Mesendoderm (in vitro differentiated cells): ENCODE data around the gene MUC6.

Experiments
- DNase-seq: peaks from one replicate; pipeline ENCODE4 v3.0.0; 2013
- H2AK5ac ChIP-seq: 2 replicates; pipeline ENCODE4 v1.6.1; 2013; ENCODE audit warnings: low read length, inconsistent platforms
- H2BK120ac ChIP-seq: 2 replicates; pipeline ENCODE4 v1.6.1; 2013; ENCODE audit warnings: low read depth, mild to moderate bottlenecking, low read length, moderate library complexity, mixed read lengths
- H2BK15ac ChIP-seq: replicated peaks from 2 replicates; pipeline ENCODE4 v1.6.1; 2013; ENCODE audit warnings: low read depth, mild to moderate bottlenecking, moderate library complexity
- H2BK5ac ChIP-seq: 2 replicates; pipeline ENCODE4 v1.6.1; 2013; ENCODE audit warnings: low read length, inconsistent platforms
- H3K18ac ChIP-seq: 2 replicates; pipeline ENCODE4 v1.6.1; 2013; ENCODE audit warnings: mild to moderate bottlenecking, low read length, mixed read lengths
- H3K23ac ChIP-seq: one replicate; pipeline ENCODE4 v1.6.1; 2013; ENCODE audit warnings: low read length
- H3K27ac ChIP-seq: 2 replicates; pipeline ENCODE4 v1.5.1; 2013; ENCODE audit warnings: low read depth, mild to moderate bottlenecking, inconsistent platforms, low read length, moderate library complexity
- H3K27me3 ChIP-seq: 2 replicates; pipeline ENCODE4 v1.6.1; 2013; ENCODE audit warnings: low read length, control low read depth, mild to moderate bottlenecking, inconsistent platforms; ENCODE audit not compliant: insufficient read depth, poor library complexity
- H3K36me3 ChIP-seq: 2 replicates; pipeline ENCODE4 v1.6.1; 2013; ENCODE audit warnings: low read length, inconsistent platforms; ENCODE audit not compliant: control insufficient read depth, insufficient read depth
- H3K4ac ChIP-seq: one replicate; pipeline ENCODE4 v1.6.1; 2013; ENCODE audit warnings: low read depth, mild to moderate bottlenecking, low read length, moderate library complexity
- H3K4me1 ChIP-seq: 2 replicates; pipeline ENCODE4 v1.6.1; 2013; ENCODE audit warnings: low read depth, low read length, inconsistent platforms; ENCODE audit not compliant: control insufficient read depth
- H3K4me2 ChIP-seq: 2 replicates; pipeline ENCODE4 v1.6.1; 2013; ENCODE audit warnings: low read length
- H3K4me3 ChIP-seq: 2 replicates; pipeline ENCODE4 v1.5.1; 2013; ENCODE audit warnings: mild to moderate bottlenecking, low read length
- H3K56ac ChIP-seq: one replicate; pipeline ENCODE4 v1.6.1; 2013; ENCODE audit warnings: low read length
- H3K79me1 ChIP-seq: 2 replicates; pipeline ENCODE4 v1.6.1; 2013; ENCODE audit warnings: low read length, inconsistent platforms
- H3K79me2 ChIP-seq: 2 replicates; pipeline ENCODE4 v1.6.1; 2013; ENCODE audit warnings: mild to moderate bottlenecking, low read length; ENCODE audit not compliant: control insufficient read depth, insufficient read depth
- H3K9ac ChIP-seq: 2 replicates; pipeline ENCODE4 v1.6.1; 2013; ENCODE audit warnings: low read length, inconsistent platforms
- H4K5ac ChIP-seq: one replicate; pipeline ENCODE4 v1.6.1; 2013; ENCODE audit warnings: low read length
- H4K8ac ChIP-seq: one replicate; pipeline ENCODE4 v1.6.1; 2013; ENCODE audit warnings: low read depth, mild to moderate bottlenecking, control low read depth, low read length, moderate library complexity
- WGBS: extraction: QIAGEN DNeasy Blood & Tissue Kit; methylation state at CpG from one replicate; pipeline ENCODE4 v1.1.7; 2013; ENCODE audit warnings: low lambda C conversion rate, missing lambda C conversion rate; ENCODE audit not compliant: insufficient coverage; ENCODE audit errors: extremely low coverage; 5-methylcytosine and 5-hydroxymethylcytosine counted together

Gene MUC6

GRCh38 chr11:1026641-1027482 is 9.7 kb downstream of the MUC6 start:
- Histone ChIP-seq H3K4me3 (no peak overlapping the region), H4K5ac (no peak overlapping the region), H3K4ac (no peak overlapping the region), H2AK5ac (no peak overlapping the region), H3K79me2 (no peaks in the 10 kb centered on the region), H3K79me1 (no peaks in the 10 kb centered on the region), H4K8ac (no peak overlapping the region), H2BK5ac (no peak overlapping the region), H3K9ac (no peak overlapping the region), H3K27me3 (no peaks in the 10 kb centered on the region), H2BK120ac (no peak overlapping the region), H3K18ac (no peak overlapping the region), H3K23ac (no peak overlapping the region), H3K27ac (no peak overlapping the region), H3K4me2 (no peak overlapping the region), H3K36me3 (no peaks in the 10 kb centered on the region), H3K4me1 (no peaks in the 10 kb centered on the region), H2BK15ac (no peak overlapping the region), H3K56ac (no peak overlapping the region)
- no peak for DNase-seq
- WGBS, result no CpG with 5 or more reads among the region's 46 CpGs

GRCh38 chr11:1026163-1026450 is 10.4 kb downstream of the MUC6 start:
- no peak overlapping the region for H3K27ac ChIP-seq
- no CpG with 5 or more reads among the region's 14 CpGs for WGBS
- H3K27me3 ChIP-seq, result no peaks in the 10 kb centered on the region
- no peak overlapping the region for H2AK5ac ChIP-seq
- H2BK15ac ChIP-seq, result no peak overlapping the region
- no peak overlapping the region for H4K8ac ChIP-seq
- H3K79me2 ChIP-seq, result no peaks in the 10 kb centered on the region
- H4K5ac ChIP-seq, result no peak overlapping the region
- no peak overlapping the region for H2BK120ac ChIP-seq
- H3K56ac ChIP-seq, result no peak overlapping the region
- no peaks in the 10 kb centered on the region for H3K36me3 ChIP-seq
- no peak for DNase-seq
- no peak overlapping the region for H3K4me2 ChIP-seq
- H3K4ac ChIP-seq, result no peak overlapping the region
- no peaks in the 10 kb centered on the region for H3K79me1 ChIP-seq
- no peak overlapping the region for H3K23ac ChIP-seq
- no peaks in the 10 kb centered on the region for H3K4me1 ChIP-seq
- H3K4me3 ChIP-seq, result no peak overlapping the region
- H3K9ac ChIP-seq, result no peak overlapping the region
- H3K18ac ChIP-seq, result no peak overlapping the region
- no peak overlapping the region for H2BK5ac ChIP-seq

DNA sequence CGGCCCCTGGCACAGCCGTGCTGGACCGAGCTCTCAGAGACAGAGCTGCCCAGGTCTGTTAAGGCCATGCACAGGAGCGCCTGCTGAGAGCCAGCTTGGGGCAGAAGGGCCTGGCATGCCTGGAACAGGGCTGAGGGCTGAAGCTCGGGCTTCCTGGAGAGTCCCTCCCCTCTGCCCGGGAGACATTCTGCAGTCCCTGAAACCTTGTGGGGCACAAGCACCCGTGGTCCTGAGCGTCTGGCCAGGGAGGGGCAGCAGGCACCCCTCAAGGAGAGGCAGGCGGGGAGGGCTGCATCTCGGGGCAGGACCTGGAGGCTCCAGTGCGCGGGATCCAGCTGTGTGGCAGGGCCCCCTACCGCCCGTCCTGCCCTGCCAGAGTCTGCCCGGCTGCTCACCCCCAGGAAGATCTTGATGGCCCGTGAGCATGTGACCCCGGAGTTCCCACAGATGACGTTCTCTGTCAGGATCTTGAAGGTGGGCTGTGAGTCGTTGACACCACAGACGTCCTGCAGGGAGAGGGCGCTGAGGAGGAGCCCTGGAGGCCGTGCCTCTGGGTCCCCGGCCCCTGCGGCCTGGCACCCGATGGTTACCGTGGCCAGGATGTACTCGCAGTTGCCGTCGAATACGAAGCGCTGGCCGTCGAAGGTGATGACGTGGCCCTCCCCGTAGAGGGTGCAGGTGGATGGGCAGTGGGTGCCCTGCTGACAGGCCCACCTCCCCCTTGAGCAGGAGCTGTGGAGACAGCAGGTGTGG is 10.9 kb downstream of the MUC6 start:
- no peak overlapping the region for H2BK120ac ChIP-seq
- H3K36me3 ChIP-seq, result no peaks in the 10 kb centered on the region
- H3K79me2 ChIP-seq, result no peaks in the 10 kb centered on the region
- H3K4me2 ChIP-seq, result no peak overlapping the region
- no peak overlapping the region for H2BK15ac ChIP-seq
- WGBS, result no CpG with 5 or more reads among the region's 35 CpGs
- H3K23ac ChIP-seq, result no peak overlapping the region
- DNase-seq, result no peak
- no peak overlapping the region for H2AK5ac ChIP-seq
- no peaks in the 10 kb centered on the region for H3K27me3 ChIP-seq
- no peak overlapping the region for H3K27ac ChIP-seq
- H3K9ac ChIP-seq, result no peak overlapping the region
- no peak overlapping the region for H4K5ac ChIP-seq
- H2BK5ac ChIP-seq, result no peak overlapping the region
- no peaks in the 10 kb centered on the region for H3K79me1 ChIP-seq
- no peak overlapping the region for H3K4me3 ChIP-seq
- no peak overlapping the region for H3K4ac ChIP-seq
- H3K18ac ChIP-seq, result no peak overlapping the region
- H4K8ac ChIP-seq, result no peak overlapping the region
- no peaks in the 10 kb centered on the region for H3K4me1 ChIP-seq
- H3K56ac ChIP-seq, result no peak overlapping the region

DNA sequence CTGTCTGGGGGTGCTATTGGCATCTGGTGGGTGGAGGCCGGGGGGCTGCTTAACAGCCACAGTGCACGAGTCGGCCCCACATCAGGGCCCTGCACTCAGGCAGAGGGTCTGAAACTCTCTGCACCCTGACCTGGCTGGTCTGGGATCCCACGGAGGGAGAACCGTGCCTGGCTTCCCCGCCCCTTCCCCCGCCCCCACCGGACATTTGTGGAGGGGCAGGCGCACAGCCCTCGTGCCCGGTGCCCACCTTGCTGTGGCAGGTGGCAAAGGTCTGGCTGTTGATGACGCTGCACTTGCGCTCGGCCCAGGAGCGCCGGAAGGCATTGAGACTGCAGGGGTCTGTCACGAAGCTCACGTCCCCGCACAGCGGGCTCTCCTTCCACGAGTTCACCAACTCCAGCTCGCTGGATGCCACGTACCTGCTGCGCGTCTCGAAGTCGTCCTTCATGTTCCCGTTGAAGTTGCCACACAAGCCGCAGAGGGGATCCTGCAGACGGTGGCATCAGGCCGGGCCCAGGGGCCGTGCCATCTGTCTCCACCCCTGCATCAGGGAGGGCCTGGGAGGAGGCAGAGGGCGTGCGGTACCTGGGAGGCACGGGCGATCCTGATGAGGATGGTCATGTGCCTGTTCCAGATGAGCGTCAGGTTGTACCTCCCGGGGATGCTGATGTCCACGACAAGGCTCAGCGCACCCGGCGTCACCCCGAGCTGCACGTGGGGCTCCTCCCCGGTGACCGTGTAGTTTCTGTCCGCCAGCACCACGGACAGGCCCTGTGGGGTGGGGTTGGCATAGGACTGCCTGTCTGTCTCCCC is 11.7 kb downstream of the MUC6 start:
- Histone ChIP-seq H3K79me1 (no peaks in the 10 kb centered on the region), H2BK15ac (no peak overlapping the region), H3K36me3 (no peaks in the 10 kb centered on the region), H3K4me3 (no peak overlapping the region), H3K9ac (no peak overlapping the region), H4K8ac (no peak overlapping the region), H3K4ac (no peak overlapping the region), H3K4me2 (no peak overlapping the region), H2BK5ac (no peak overlapping the region), H4K5ac (no peak overlapping the region), H3K56ac (no peak overlapping the region), H3K27ac (no peak overlapping the region), H3K4me1 (no peaks in the 10 kb centered on the region), H3K23ac (no peak overlapping the region), H3K79me2 (no peaks in the 10 kb centered on the region), H2BK120ac (no peak overlapping the region), H3K18ac (no peak overlapping the region), H3K27me3 (no peaks in the 10 kb centered on the region), H2AK5ac (no peak overlapping the region)
- DNase-seq, result no peak
- WGBS, result no CpG with 5 or more reads among the region's 48 CpGs

DNA sequence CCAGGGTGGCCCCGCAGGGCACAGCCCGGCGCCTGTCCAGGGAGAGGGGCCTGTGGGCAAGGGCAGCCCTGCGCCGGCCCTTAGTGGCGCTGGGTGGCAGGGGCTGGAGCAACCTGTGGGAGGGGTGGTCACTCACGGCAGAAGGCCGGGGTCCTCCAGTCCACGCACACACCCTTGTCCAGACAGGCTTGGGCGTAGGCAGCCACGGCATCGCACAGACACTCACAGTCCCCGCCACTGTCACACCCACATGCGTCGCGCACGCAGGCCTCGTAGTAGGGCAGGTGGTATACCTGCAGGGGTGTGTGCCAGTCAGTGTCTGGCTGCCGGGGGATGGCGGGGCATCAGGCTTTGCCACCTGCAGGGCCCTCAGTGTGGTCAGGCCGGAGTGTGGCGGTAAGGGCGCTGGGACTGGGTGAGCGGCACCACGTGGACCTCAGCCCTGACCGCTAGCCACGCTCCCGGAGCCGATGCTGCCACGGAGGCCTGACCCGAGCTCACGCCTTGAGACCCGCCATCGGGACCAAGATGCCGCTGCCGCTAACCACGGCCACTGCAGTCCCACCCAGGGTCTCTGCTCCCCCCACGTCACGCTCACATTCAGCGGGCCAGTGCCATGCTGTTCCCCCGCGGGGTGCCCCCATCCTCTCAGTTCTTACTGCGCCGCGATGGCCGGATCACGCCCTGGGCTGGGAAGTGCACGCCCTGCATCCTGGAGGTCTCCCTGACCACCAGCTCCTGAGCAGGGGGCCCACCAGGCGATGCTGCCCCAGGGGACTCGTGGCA is 12.5 kb downstream of the MUC6 start:
- no peaks in the 10 kb centered on the region for H3K79me1 ChIP-seq
- H2BK120ac ChIP-seq, result no peak overlapping the region
- no peak overlapping the region for H2BK5ac ChIP-seq
- no peak overlapping the region for H4K5ac ChIP-seq
- no peak overlapping the region for H4K8ac ChIP-seq
- H2BK15ac ChIP-seq, result no peak overlapping the region
- no peak overlapping the region for H3K4me3 ChIP-seq
- H3K4me1 ChIP-seq, result no peaks in the 10 kb centered on the region
- no peaks in the 10 kb centered on the region for H3K79me2 ChIP-seq
- H3K27me3 ChIP-seq, result no peaks in the 10 kb centered on the region
- H3K18ac ChIP-seq, result no peak overlapping the region
- H3K27ac ChIP-seq, result no peak overlapping the region
- H3K4me2 ChIP-seq, result no peak overlapping the region
- WGBS, result no CpG with 5 or more reads among the region's 50 CpGs
- no peak overlapping the region for H3K4ac ChIP-seq
- no peak overlapping the region for H2AK5ac ChIP-seq
- H3K36me3 ChIP-seq, result no peaks in the 10 kb centered on the region
- no peak overlapping the region for H3K9ac ChIP-seq
- no peak for DNase-seq
- no peak overlapping the region for H3K23ac ChIP-seq
- no peak overlapping the region for H3K56ac ChIP-seq
